A549 (cell line): ENCODE measurements around the gene TMEM18. TPM values are rescaled to one million over a fixed set of nuclear protein-coding genes. Genes with fewer than 3 reads are reported as not detected.

Source experiments
- ATAC-seq, 2 experiments: fragments of 200-7000 bp in 1 of 2; fragments of >200 bp in 1 of 2; cut with Nextera tagmentation in 1 of 2; cut with Tn5 transposase in 1 of 2; 3 replicates each; pipeline versions ENCODE4 v1.8.0 to v1.9.1; 2018 to 2020; ENCODE audit warnings: mild to moderate bottlenecking in 1 of 2, moderate library complexity in 1 of 2
- CTCF ChIA-PET: fragments of 300-600 bp; sonication (Branson Sonifier 250); formaldehyde crosslinking; extraction: SDS; loops from one replicate; lab custom pipeline; 2021; ENCODE audit warnings: antibody characterized with exemption, inconsistent platforms; lab: Yijun Ruan, JAX
- POLR2A ChIA-PET: fragments of 350-600 bp; formaldehyde crosslinking; extraction: SDS; loops from one replicate; lab custom pipeline; 2021; ENCODE audit warnings: antibody characterized with exemption, inconsistent platforms; lab: Yijun Ruan, JAX
- DNase-seq, 2 experiments: peaks; one replicate each; pipeline versions ENCODE4 v3.0.0 to v3.0.0-alpha.2; 2011 to 2016; ENCODE audit warnings: low read depth in 1 of 2, low spot score in 1 of 2
- FAIRE-seq: peaks from 2 replicates; lab custom pipeline; 2011; peaks lifted over from hg19 to GRCh38; lab: Jason Lieb, UNC
- H3K27ac ChIP-seq, 2 experiments: fragments of >200 bp; sonication (Bioruptor Twin); formaldehyde crosslinking; 3 replicates each; pipeline ENCODE4 v1.5.1; 2016 to 2017
- H3K4me1 ChIP-seq: fragments of >200 bp; sonication (Bioruptor Twin); formaldehyde crosslinking; 3 replicates; pipeline ENCODE4 v1.6.1; 2016
- H3K4me2 ChIP-seq: fragments of >200 bp; sonication (Bioruptor Twin); formaldehyde crosslinking; 3 replicates; pipeline ENCODE4 v1.6.1; 2016
- H3K4me3 ChIP-seq: fragments of >200 bp; sonication (Bioruptor Twin); formaldehyde crosslinking; 3 replicates; pipeline ENCODE4 v1.5.1; 2016
- H3K9me3 ChIP-seq: fragments of >200 bp; sonication (Bioruptor Twin); formaldehyde crosslinking; 3 replicates; pipeline ENCODE4 v1.6.1; 2016
- CHD4 ChIP-seq: fragments of 200-600 bp; sonication (generic); IDR thresholded peaks from 2 replicates; pipeline ENCODE4 v1.6.1; 2016; ENCODE audit warnings: antibody characterized with exemption, mild to moderate bottlenecking, borderline replicate concordance
- ELK1 ChIP-seq: fragments of 150-350 bp; IDR thresholded peaks from 2 replicates; pipeline ENCODE4 v1.6.1; 2014; ENCODE audit warnings: low read depth, mild to moderate bottlenecking, low read length
- EP300 ChIP-seq, 2 experiments: fragments of >200 bp; sonication (Bioruptor Twin); formaldehyde crosslinking; IDR thresholded peaks; 2 replicates in 1 of 2; 3 replicates in 1 of 2; pipeline ENCODE4 v1.6.1; 2016 to 2017
- ESRRA ChIP-seq: fragments of 150-350 bp; IDR thresholded peaks from 2 replicates; pipeline ENCODE4 v1.6.1; 2014; ENCODE audit warnings: mild to moderate bottlenecking, low read length, borderline replicate concordance
- FOSB ChIP-seq: fragments of 250-450 bp; sonication (Bioruptor Pico); IDR thresholded peaks from 2 replicates; pipeline ENCODE4 v1.5.0; 2020; ENCODE audit warnings: mild to moderate bottlenecking, moderate library complexity
- FOSL2 ChIP-seq, 2 experiments: fragments of 450-650 bp in 1 of 2; fragments of >200 bp in 1 of 2; sonication (Bioruptor Twin) in 1 of 2; formaldehyde crosslinking; IDR thresholded peaks; 2 replicates each; pipeline versions ENCODE4 v1.5.0 to v1.6.1; 2016 to 2020; ENCODE audit warnings: mild to moderate bottlenecking in 1 of 2, moderate library complexity in 1 of 2
- FOXS1 ChIP-seq: fragments of 250-450 bp; sonication (Bioruptor Pico); IDR thresholded peaks from 2 replicates; pipeline ENCODE4 v1.5.0; 2020; ENCODE audit warnings: mild to moderate bottlenecking, moderate library complexity
- HDAC2 ChIP-seq: fragments of 200-600 bp; sonication (generic); IDR thresholded peaks from 2 replicates; pipeline ENCODE4 v1.6.1; 2016
- HEYL ChIP-seq: fragments of 250-450 bp; sonication (Bioruptor Pico); IDR thresholded peaks from 2 replicates; pipeline ENCODE4 v1.8.0; 2021; ENCODE audit warnings: mild to moderate bottlenecking, moderate library complexity
- HOXA7 ChIP-seq: fragments of 250-450 bp; sonication (Bioruptor Pico); IDR thresholded peaks from 2 replicates; pipeline ENCODE4 v1.5.0; 2020; ENCODE audit warnings: mild to moderate bottlenecking, moderate library complexity
- KDM1A ChIP-seq: fragments of 200-600 bp; sonication (generic); IDR thresholded peaks from 2 replicates; pipeline ENCODE4 v1.6.1; 2016; ENCODE audit warnings: low read depth, mild to moderate bottlenecking
- MAX ChIP-seq: IDR thresholded peaks from 2 replicates; pipeline ENCODE4 v1.6.1; 2012
- NFE2L2 ChIP-seq: fragments of 150-350 bp; conservative IDR thresholded peaks from 2 replicates; pipeline ENCODE4 v1.6.1; 2014; ENCODE audit warnings: low read length
- NPAS2 ChIP-seq: fragments of 250-450 bp; sonication (Bioruptor Pico); IDR thresholded peaks from 2 replicates; pipeline ENCODE4 v1.8.0; 2022; ENCODE audit warnings: mild to moderate bottlenecking, moderate library complexity, borderline replicate concordance
- NR3C1 ChIP-seq: fragments of >200 bp; sonication (Bioruptor Twin); formaldehyde crosslinking; IDR thresholded peaks from 3 replicates; pipeline ENCODE4 v1.6.1; 2017
- PHF8 ChIP-seq: fragments of 200-600 bp; sonication (generic); IDR thresholded peaks from 2 replicates; pipeline ENCODE4 v1.6.1; 2016; ENCODE audit warnings: low read depth, mild to moderate bottlenecking, antibody characterized with exemption, moderate library complexity, borderline replicate concordance
- POLR2A ChIP-seq: IDR thresholded peaks from 2 replicates; pipeline ENCODE4 v1.6.1; 2012; ENCODE audit warnings: mild to moderate bottlenecking, low read length
- RAD21 ChIP-seq, 2 experiments: fragments of >200 bp in 1 of 2; sonication (Bioruptor Twin) in 1 of 2; formaldehyde crosslinking in 1 of 2; IDR thresholded peaks in 1 of 2; conservative IDR thresholded peaks in 1 of 2; 2 replicates in 1 of 2; 3 replicates in 1 of 2; pipeline ENCODE4 v1.6.1; 2012 to 2018; ENCODE audit warnings: inconsistent platforms in 1 of 2
- RCOR1 ChIP-seq: fragments of 150-350 bp; IDR thresholded peaks from 2 replicates; pipeline ENCODE4 v1.6.1; 2014; ENCODE audit warnings: antibody characterized with exemption, low read length, low read depth
- RNF2 ChIP-seq: fragments of 200-600 bp; sonication (generic); IDR thresholded peaks from 2 replicates; pipeline ENCODE4 v1.6.1; 2016; ENCODE audit warnings: low read depth, mild to moderate bottlenecking, antibody characterized with exemption, moderate library complexity, borderline replicate concordance
- USF2 ChIP-seq: fragments of 450-650 bp; IDR thresholded peaks from 2 replicates; pipeline ENCODE4 v1.6.1; 2014; ENCODE audit warnings: antibody characterized with exemption
- WGBS: methylation state at CpG from one replicate; pipeline ENCODE4 v1.1.6; 2017; ENCODE audit errors: missing lambda C conversion rate; 5-methylcytosine and 5-hydroxymethylcytosine counted together
- polyA plus RNA-seq, 4 experiments: library from polyadenylated mRNA; depleted of rRNA in 3 of 4; stranded (reverse); fragments of >200 nt; fragmentation: RNase III in 1 of 4; extraction: RNeasy Plus Mini Kit Qiagen cat#74134 plus additional on column Dnase treatment in 1 of 4; gene quantifications; 2 replicates in 3 of 4; 3 replicates in 1 of 4; pipeline ENCODE4 v1.2.3, GENCODE V29; 2011 to 2017

The TMEM18 gene
- polyA plus RNA-seq, 2 of the 4 experiments (the other 2 are of a cell fraction), result 35.6 to 75.0 TPM

GRCh38 chr2:668000-668398 is 9.2 kb downstream of the TMEM18 start (continued):
- no peak for TF ChIP-seq FOSL2 (IDR thresholded peaks at IDR 0.05)
- no peak for TF ChIP-seq FOSL2 (CRISPR knock-in tag; IDR thresholded peaks at IDR 0.05)
- no peak for TF ChIP-seq HOXA7
- TF ChIP-seq HDAC2, result no peak

- ATAC-seq, result peak; percentile 55 to 84; a peak in 4 of 6 replicates
- POLR2A ChIA-PET, result no interaction called here
- no peak for TF ChIP-seq USF2
- TF ChIP-seq HOXA7, result no peak
- no peak for TF ChIP-seq NFE2L2
- no peak for TF ChIP-seq FOXS1 (CRISPR knock-in tag)
- no peak for TF ChIP-seq FOSL2 (IDR thresholded peaks at IDR 0.05)
- peak; percentile 80 for TF ChIP-seq FOSL2 (CRISPR knock-in tag; IDR thresholded peaks at IDR 0.05)
- no peak for TF ChIP-seq FOSB (CRISPR knock-in tag)
- TF ChIP-seq MAX, result no peak
- no peak for TF ChIP-seq NR3C1
- peak; percentile 22 to 42; a peak in 1 of 5 replicates for TF ChIP-seq RAD21 (conservative IDR thresholded peaks at IDR 0.05 in 1 of 2, IDR thresholded peaks at IDR 0.05 in 1 of 2)
- no peak for TF ChIP-seq CHD4
- no peak for TF ChIP-seq RCOR1
- no peak for TF ChIP-seq POLR2A
- no peaks in the 10 kb centered on the region for H3K4me1 ChIP-seq
- CTCF ChIA-PET, result interaction anchor here (0.5 to 1.5 kb wide), 4 partner anchors 11 to 393 kb away, joined by 3 to 5 read pairs (median 4); no protein-coding TSS in a partner anchor
- H3K4me3 ChIP-seq, result no peak overlapping the region
- WGBS, result 89% methylated on average over 5 of the region's 5 CpGs
- DNase-seq, result peak; percentile 52 to 68
- H3K4me2 ChIP-seq, result no peak overlapping the region
- peaks cover 34% of the 10 kb centered on the region for H3K9me3 ChIP-seq
- H3K27ac ChIP-seq, result no peak overlapping the region
- FAIRE-seq, result no peak
These were observed 9.7 kb downstream of the TMEM18 start for GRCh38 chr2:667332-667999.

GRCh38 chr2:666441-666840 is 10.8 kb downstream of the TMEM18 start:
- H3K27ac ChIP-seq, result no peak overlapping the region
- H3K4me1 ChIP-seq, result no peaks in the 10 kb centered on the region
- FAIRE-seq (no peak), ATAC-seq (no peak), DNase-seq (no peak)
- ChIA-PET POLR2A (interaction anchor here (0.9 kb wide), 1 partner anchor 10 kb away, joined by 3 read pairs; no protein-coding TSS in a partner anchor), CTCF (interaction anchor here (1.3 to 1.5 kb wide), 3 partner anchors 10 to 392 kb away, joined by 3 to 5 read pairs (median 4); no protein-coding TSS in a partner anchor)
- 96% methylated on average over 13 of the region's 15 CpGs for WGBS
- TF ChIP-seq ELK1, result no peak
- H3K4me2 ChIP-seq, result no peak overlapping the region
- no peak overlapping the region for H3K4me3 ChIP-seq
- peaks cover 36% of the 10 kb centered on the region for H3K9me3 ChIP-seq

GRCh38 chr2:665340-666073 is 11.7 kb downstream of the TMEM18 start:
- DNase-seq, result no peak
- no peak for TF ChIP-seq ESRRA
- TF ChIP-seq HOXA7, result no peak
- TF ChIP-seq RNF2, result no peak
- TF ChIP-seq NPAS2 (CRISPR knock-in tag), result no peak
- no peak for TF ChIP-seq EP300 (IDR thresholded peaks at IDR 0.05)
- no peak for TF ChIP-seq RCOR1
- no peak for TF ChIP-seq PHF8
- TF ChIP-seq KDM1A, result no peak
- TF ChIP-seq FOSL2 (IDR thresholded peaks at IDR 0.05), result no peak
- no peak for TF ChIP-seq FOSL2 (CRISPR knock-in tag; IDR thresholded peaks at IDR 0.05)
- TF ChIP-seq HEYL, result no peak
- TF ChIP-seq, all 56 proteins: peak for 0
- ChIA-PET CTCF (no interaction called here), POLR2A (interaction anchor here (0.9 kb wide), 1 partner anchor 11 kb away, joined by 3 read pairs; no protein-coding TSS in a partner anchor)
- ATAC-seq, result no peak
- no peak overlapping the region for H3K27ac ChIP-seq
- H3K4me3 ChIP-seq, result no peak overlapping the region
- 95% methylated on average over 4 of the region's 4 CpGs for WGBS
- H3K9me3 ChIP-seq, result peaks cover 36% of the 10 kb centered on the region
- no peak overlapping the region for H3K4me2 ChIP-seq
- FAIRE-seq, result no peak
- no peaks in the 10 kb centered on the region for H3K4me1 ChIP-seq
